Measurements from ENCODE around the gene QSOX1. TPM values are rescaled to one million over a fixed set of nuclear protein-coding genes. Genes with fewer than 3 reads are reported as not detected.
"Not testable (repeated sequence)": the region's sequence is repeated elsewhere in the genome, so short reads cannot be mapped to it uniquely, and the experiment has no call there.

QSOX1 gene
- total RNA-seq, 1 donor from 2014 or later, result 20.0 TPM

GRCh38 chr1:180192172-180192571 is 37.5 kb downstream of the QSOX1 start:
- DNase-seq, result no peak

DNA sequence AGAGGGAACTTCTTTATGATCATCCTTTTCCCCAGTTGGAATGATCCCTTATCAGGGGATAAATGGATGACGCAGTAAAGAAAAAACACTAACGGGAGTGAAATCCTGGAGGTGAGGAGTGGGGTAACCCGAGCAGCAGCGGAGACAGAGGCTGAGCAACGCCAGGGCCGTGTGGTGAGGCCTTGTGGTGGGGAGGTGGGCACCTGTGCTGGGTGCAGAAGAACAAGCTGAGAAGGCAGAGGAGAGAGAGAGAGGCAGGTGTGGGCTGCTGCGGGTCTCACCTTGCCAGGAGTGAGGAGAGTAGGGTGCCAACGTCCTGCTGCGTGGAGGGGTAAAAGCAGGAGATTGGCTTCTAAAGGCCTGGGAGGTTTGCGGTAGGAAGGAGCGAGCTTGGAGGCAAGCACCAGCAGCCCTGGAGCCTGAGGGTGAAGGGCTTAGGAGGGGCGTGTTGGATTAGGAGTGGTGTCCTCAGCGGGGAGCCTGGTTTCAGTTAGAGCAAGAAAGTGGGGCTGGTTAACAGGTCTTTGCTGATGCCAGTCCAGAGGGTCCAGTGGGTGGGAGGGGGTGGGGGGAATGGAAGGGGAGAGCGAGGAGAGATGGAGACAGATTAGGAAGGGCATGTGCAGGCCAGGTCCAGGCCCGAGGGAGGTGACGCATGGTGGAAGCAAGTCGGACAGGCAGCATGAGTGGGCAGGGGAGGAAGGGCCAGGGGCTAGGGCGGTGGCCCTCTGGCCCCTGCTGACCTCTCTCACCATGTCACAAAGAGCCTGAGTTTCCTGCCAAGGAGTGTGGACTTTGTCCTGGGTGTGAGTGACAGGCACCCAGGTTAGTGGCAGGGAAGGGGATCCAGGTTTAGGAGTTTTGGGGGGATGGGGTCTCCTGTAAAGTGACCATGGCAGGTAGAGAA is 38.7 kb downstream of the QSOX1 start:
- DNase-seq, result no peak

- DNase-seq, result no peak
Measured at GRCh38 chr1:180194048-180194425, 39.4 kb downstream of the QSOX1 start.

DNA sequence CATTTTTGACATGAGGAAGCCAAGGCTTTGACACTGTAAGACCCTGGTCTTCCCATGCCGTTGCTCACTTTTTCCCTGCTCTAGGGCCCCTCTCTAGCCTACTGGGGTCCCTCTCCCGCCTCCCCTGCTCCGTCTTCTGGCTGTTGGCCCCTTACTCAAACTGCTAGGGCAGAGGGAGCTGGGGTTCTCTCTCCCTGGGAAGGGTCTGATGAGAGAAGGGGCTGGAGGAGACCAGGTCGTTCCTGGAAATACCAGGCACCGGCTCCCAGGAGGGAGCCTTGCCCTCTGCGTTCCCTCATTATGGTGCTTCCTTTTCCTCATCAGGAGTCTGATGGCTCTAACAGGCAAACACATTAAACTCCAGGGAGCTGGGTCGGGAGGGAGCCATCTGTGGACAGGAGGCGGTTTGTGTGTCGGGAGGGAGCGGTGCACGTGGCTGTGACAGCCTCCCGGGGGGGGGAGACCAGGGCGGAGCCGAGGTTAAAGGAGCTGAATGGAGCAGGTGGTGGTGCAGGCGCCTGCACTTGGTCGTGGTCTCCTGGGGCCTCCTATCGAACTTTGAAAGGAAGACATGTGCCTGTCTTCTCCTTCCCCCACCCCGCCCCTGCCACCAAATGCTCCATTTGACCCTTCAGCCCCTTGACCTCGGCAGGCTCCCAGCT is 40.0 kb downstream of the QSOX1 start:
- no peak for DNase-seq

GRCh38 chr1:180195401-180195800 is 40.7 kb downstream of the QSOX1 start:
- no peak for DNase-seq

DNA sequence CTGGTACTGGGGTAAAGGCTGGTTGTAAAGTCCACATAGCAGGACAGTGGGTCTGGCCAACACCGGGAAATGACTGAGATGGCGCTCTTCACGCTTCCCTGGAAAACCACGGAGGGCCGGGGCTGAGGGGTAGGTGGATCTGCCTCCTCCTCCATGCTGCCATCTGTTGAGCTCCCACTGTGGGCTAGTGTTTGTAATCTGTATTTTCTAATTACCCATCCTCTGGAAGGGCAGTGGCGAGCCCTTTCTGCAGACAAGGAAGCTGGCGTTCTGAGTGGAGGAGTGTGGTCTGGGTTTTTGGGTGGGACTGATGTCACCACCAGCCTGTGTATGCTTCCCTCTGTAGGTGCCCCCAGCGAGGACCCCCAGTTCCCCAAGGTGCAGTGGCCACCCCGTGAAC is 41.2 kb downstream of the QSOX1 start:
- no peak for DNase-seq

DNA sequence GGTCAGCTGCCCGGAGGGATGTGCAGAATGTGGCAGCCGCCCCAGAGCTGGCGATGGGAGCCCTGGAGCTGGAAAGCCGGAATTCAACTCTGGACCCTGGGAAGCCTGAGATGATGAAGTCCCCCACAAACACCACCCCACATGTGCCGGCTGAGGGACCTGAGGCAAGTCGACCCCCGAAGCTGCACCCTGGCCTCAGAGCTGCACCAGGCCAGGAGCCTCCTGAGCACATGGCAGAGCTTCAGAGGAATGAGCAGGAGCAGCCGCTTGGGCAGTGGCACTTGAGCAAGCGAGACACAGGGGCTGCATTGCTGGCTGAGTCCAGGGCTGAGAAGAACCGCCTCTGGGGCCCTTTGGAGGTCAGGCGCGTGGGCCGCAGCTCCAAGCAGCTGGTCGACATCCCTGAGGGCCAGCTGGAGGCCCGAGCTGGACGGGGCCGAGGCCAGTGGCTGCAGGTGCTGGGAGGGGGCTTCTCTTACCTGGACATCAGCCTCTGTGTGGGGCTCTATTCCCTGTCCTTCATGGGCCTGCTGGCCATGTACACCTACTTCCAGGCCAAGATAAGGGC is 41.9 kb downstream of the QSOX1 start:
- DNase-seq, result no peak

GRCh38 chr1:180197231-180197630 is 42.6 kb downstream of the QSOX1 start:
- no peak for DNase-seq

GRCh38 chr1:180198196-180198595 is 43.5 kb downstream of the QSOX1 start:
- DNase-seq, result no peak

DNA sequence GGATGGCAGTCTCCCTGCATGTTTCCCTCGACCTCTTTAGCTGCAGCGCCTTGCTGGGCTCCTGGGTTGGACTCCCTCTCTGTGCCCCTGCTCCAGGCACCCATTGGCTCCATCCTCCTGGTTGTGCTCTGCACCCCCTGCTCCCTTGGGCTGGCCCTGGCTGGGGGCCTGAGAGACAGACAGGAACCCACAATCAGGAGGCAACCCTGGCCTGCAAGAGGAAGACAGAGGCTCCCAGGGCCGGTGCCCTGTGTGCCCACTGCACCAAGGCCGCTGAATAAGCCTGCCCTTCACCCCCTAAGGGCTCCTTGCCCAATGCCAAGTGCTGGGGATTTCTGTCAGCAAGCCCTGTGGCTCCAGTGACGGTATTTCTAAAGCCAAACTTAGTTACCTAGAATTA is 43.9 kb downstream of the QSOX1 start:
- DNase-seq, result no peak

GRCh38 chr1:180199018-180199417 is 44.3 kb downstream of the QSOX1 start:
- DNase-seq, result no peak

- DNase-seq, result no peak
Measured at GRCh38 chr1:180201451-180202200, 47.0 kb downstream of the QSOX1 start.

- not testable (repeated sequence) for DNase-seq
Measured at GRCh38 chr1:180202588-180202987, 47.9 kb downstream of the QSOX1 start.

DNA sequence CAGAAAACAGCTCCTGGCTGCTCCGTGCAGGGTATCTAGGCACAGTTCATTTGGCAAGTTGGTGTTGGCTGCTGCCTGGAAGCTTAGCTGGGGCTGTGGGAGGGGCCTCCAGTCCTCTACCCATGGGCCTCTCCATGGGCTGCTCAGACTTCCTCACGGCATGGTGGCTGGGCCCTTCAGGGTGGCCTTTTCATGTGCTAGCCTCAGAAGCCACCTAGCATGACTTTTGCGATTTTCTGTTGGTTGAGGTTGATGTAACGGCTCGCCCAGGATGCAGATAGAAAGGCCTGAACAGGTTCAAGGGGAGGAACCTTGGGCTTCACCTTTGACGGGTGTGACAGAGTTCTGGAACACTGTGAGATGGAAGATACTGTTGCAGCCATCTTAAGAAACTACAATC is 49.6 kb downstream of the QSOX1 start:
- no peak for DNase-seq

GRCh38 chr1:180206581-180206980 is 51.9 kb downstream of the QSOX1 start:
- no peak for DNase-seq

GRCh38 chr1:180208264-180208663 is 53.6 kb downstream of the QSOX1 start:
- DNase-seq, result no peak

- DNase-seq, result no peak
Measured at GRCh38 chr1:180210008-180210620, 55.4 kb downstream of the QSOX1 start.

- no peak for DNase-seq
Measured at GRCh38 chr1:180211156-180211859, 56.6 kb downstream of the QSOX1 start.

GRCh38 chr1:180211860-180212229 is 57.2 kb downstream of the QSOX1 start:
- DNase-seq, result no peak

- DNase-seq, result no peak
Measured at GRCh38 chr1:180213401-180214170, 58.9 kb downstream of the QSOX1 start.

Measured in occipital lobe (tissue), 2 donors.